Left cardiac atrium (tissue), 2 donors: ENCODE data around the gene DNAJC8. TPM values are rescaled to one million over a fixed set of nuclear protein-coding genes. Genes with fewer than 3 reads are reported as not detected.

Experiments used
- total RNA-seq, 2 donors: library from RNA; stranded (reverse); fragmentation: NEBNext Ultra II Directional; extraction: Animal tissue kit (Norgen Biotek cat#: 25700); gene quantifications; one replicate each; pipeline ENCODE4 v1.2.1, GENCODE V29; 2021
- donor health status: DM: no; HTN: yes; CAD: no; lungs with severe emphysema.
- donor health status: DM: yes; HTN: yes; CAD: no.

The DNAJC8 gene
- total RNA-seq, 2 donors from 2014 or later = 59.6 to 62.1 TPM

Other genes starting within 250 kb of the DNAJC8 start
- gene EYA3, start 144.4 kb downstream of the DNAJC8 start, total RNA-seq = 10 to 100 TPM; 17.8 to 18.8 TPM
- gene PTAFR, start 56.3 kb downstream of the DNAJC8 start, total RNA-seq = 1 to 10 TPM; 4.7 to 5.2 TPM
- 100 to 1,000 TPM; 241 to 296 TPM for gene ATP5IF1, start 3.1 kb upstream of the DNAJC8 start, total RNA-seq
- gene SESN2, start 26.5 kb upstream of the DNAJC8 start, total RNA-seq = 1 to 10 TPM; 4.4 to 4.5 TPM
- 1 to 10 TPM; 8.1 to 9.5 TPM for gene MED18, start 96.0 kb upstream of the DNAJC8 start, total RNA-seq
- 10 to 100 TPM; 20.8 to 26.2 TPM for gene PHACTR4, start 136.7 kb upstream of the DNAJC8 start, total RNA-seq